Small intestine (tissue), 7 donors: Measurements from ENCODE around the gene GPRC5B. TPM values are rescaled to one million over a fixed set of nuclear protein-coding genes. Genes with fewer than 3 reads are reported as not detected.

Source experiments
- DNase-seq, 2 donors: peaks; one replicate each; pipeline versions ENCODE4 v3.0.0 to v3.0.0-alpha.2; 2013
- FAIRE-seq: peaks from 2 replicates; lab custom pipeline; 2012; peaks lifted over from hg19 to GRCh38; lab: Jason Lieb, UNC
- H3K27ac ChIP-seq, 3 donors: one replicate each; pipeline ENCODE4 v1.5.1; 2013; ENCODE audit warnings: low read length in 2 of 3, mild to moderate bottlenecking in 2 of 3, control low read depth in 1 of 3, inconsistent platforms in 1 of 3, low read depth in 1 of 3, moderate library complexity in 1 of 3
- H3K27me3 ChIP-seq, 3 donors: one replicate each; pipeline ENCODE4 v1.6.1; 2013; ENCODE audit warnings: low read length in 3 of 3, inconsistent platforms in 1 of 3; ENCODE audit not compliant: control insufficient read depth in 3 of 3, insufficient read depth in 3 of 3
- H3K36me3 ChIP-seq, 3 donors: one replicate each; pipeline ENCODE4 v1.6.1; 2013; ENCODE audit warnings: low read length in 3 of 3, inconsistent platforms in 1 of 3, low read depth in 1 of 3, mild to moderate bottlenecking in 1 of 3, moderate library complexity in 1 of 3; ENCODE audit not compliant: control insufficient read depth in 3 of 3, insufficient read depth in 2 of 3
- H3K4me1 ChIP-seq, 3 donors: one replicate each; pipeline ENCODE4 v1.6.1; 2013; ENCODE audit warnings: low read length in 2 of 3, inconsistent platforms in 1 of 3, low read depth in 1 of 3, mild to moderate bottlenecking in 1 of 3, moderate library complexity in 1 of 3; ENCODE audit not compliant: control insufficient read depth in 3 of 3, insufficient read depth in 2 of 3
- H3K4me3 ChIP-seq, 3 donors: one replicate each; pipeline ENCODE4 v1.5.1; 2013; ENCODE audit warnings: low read length in 3 of 3, control low read depth in 1 of 3, inconsistent platforms in 1 of 3, low read depth in 1 of 3, mild to moderate bottlenecking in 1 of 3, moderate library complexity in 1 of 3
- H3K9me3 ChIP-seq, 2 donors: one replicate each; pipeline ENCODE4 v1.6.1; 2013; ENCODE audit warnings: low read depth in 1 of 2, low read length in 1 of 2; ENCODE audit not compliant: control insufficient read depth in 2 of 2, insufficient read depth in 1 of 2
- WGBS, 3 donors: extraction: QIAGEN DNeasy Blood & Tissue Kit; methylation state at CpG; one replicate each; pipeline ENCODE4 v1.1.7; 2013; 5-methylcytosine and 5-hydroxymethylcytosine counted together
- polyA plus RNA-seq, 4 donors: library from polyadenylated mRNA; stranded (reverse) in 3 of 4; unstranded in 1 of 4; fragments of 200-250 nt in 3 of 4; fragments of 120-200 nt in 1 of 4; gene quantifications; one replicate each; pipeline versions ENCODE4 v1.2.1 to v1.2.3, GENCODE V29; 2013
- donor health status: healthy with polysubstance abuse.
- donor health status: control.
- donor health status: control.
- donor health status: Bipolar disorder and iron deficiency.
- donor health status: healthy.

GPRC5B gene
- polyA plus RNA-seq, 4 donors: 0.22 to 44.0 (median 9.2) TPM

DNA sequence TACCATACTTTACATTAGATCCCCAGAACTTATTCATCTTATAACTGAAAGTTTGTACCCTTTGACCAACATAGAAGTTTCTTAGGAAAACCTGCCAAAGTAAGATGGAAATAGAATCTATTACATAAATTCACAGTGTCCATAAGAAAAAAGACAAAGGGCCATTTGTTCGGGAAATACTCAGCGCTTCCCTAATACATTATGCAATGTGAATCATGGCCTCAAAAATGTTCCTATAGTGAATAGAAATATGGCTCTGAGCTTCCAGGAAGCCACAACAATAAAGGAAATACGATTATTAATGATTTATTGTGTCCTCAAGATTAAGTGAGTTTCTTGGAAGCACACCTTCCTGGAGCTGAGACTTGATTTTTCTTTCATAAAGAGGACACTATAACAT is 51.5 kb downstream of the GPRC5B start:
- H3K9me3 ChIP-seq: no peaks in the 10 kb centered on the region

DNA sequence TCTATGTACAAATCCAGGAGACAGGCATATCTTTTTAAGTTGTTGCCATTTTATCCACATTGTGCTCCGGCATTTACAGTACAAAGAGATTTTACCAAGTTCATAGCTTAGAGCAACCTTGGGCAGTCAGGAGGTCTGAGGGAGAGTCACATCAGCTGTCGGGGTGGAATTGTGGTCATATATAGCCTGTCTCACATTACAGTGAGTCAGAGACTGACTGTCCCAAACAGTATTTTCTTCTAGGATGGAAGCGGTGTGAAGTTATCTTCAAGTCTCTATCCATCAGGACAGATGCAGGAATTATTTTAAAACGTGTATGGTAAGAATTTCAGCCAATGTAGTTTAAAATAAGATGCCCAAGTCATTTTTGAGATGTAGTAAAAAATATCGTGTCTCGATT is 53.0 kb downstream of the GPRC5B start:
- peaks cover 0 to 3% (median 0%) of the 10 kb centered on the region in 3 donors for H3K36me3 ChIP-seq
- FAIRE-seq (no peak), DNase-seq (no peak)
- H3K27ac ChIP-seq: no peak overlapping the region
- H3K4me3 ChIP-seq: no peak overlapping the region
- H3K27me3 ChIP-seq: no peaks in the 10 kb centered on the region
- H3K4me1 ChIP-seq: peaks cover 0 to 6% (median 0%) of the 10 kb centered on the region in 3 donors
- no peaks in the 10 kb centered on the region for H3K9me3 ChIP-seq
- 83 to 89% (median 87%) methylated on average over 6 of the region's 6 CpGs for WGBS, 3 donors

More for the DNA sequence above, 51.5 kb downstream of the GPRC5B start:
- Histone ChIP-seq H3K36me3 (peaks cover 0 to 3% (median 0%) of the 10 kb centered on the region in 3 donors), H3K27me3 (no peaks in the 10 kb centered on the region), H3K4me3 (no peak overlapping the region), H3K27ac (no peak overlapping the region), H3K4me1 (peaks cover 0 to 6% (median 0%) of the 10 kb centered on the region in 3 donors)
- no peak for FAIRE-seq
- 65 to 75% (median 74%) methylated on average over 3 of the region's 3 CpGs for WGBS, 3 donors
- no peak for DNase-seq

DNA sequence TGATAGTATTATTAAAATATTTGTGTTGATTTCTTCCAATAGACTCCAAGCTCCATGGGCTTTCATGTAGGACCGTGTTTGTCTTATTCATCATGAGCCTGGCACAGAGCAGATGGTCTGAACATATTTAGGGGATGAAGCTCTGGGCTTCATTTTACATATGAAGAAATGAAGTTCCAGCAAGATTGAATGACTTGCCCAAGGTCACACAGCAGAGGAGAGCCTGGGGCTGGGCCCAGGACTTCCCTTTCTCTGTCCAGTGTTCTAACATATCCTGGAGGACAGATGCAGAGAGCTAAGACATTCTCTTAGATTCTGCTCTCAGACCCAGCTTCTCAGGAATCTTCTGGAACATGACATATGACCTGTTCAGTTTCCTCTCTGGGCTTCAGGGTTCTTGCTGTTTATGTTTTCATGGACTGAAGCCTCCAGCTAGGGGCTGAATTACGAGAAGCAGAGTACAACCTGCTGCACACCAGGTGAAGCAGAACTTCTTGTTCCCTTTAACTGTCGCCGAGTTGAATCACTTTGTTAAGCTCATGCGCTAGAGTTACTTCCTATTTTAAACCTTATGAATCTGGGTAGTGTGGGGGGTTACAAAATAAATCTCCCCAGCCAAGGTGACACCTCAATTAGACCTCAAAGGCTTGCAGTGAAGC is 53.6 kb downstream of the GPRC5B start:
- Histone ChIP-seq H3K27ac (no peak overlapping the region), H3K27me3 (no peaks in the 10 kb centered on the region), H3K4me3 (no peak overlapping the region), H3K9me3 (no peaks in the 10 kb centered on the region), H3K4me1 (peaks cover 0 to 6% (median 0%) of the 10 kb centered on the region in 3 donors), H3K36me3 (peaks cover 0 to 3% (median 0%) of the 10 kb centered on the region in 3 donors)
- 73 to 91% (median 77%) methylated on average over 5 of the region's 5 CpGs for WGBS, 3 donors
- FAIRE-seq (no peak), DNase-seq (no peak)

DNA sequence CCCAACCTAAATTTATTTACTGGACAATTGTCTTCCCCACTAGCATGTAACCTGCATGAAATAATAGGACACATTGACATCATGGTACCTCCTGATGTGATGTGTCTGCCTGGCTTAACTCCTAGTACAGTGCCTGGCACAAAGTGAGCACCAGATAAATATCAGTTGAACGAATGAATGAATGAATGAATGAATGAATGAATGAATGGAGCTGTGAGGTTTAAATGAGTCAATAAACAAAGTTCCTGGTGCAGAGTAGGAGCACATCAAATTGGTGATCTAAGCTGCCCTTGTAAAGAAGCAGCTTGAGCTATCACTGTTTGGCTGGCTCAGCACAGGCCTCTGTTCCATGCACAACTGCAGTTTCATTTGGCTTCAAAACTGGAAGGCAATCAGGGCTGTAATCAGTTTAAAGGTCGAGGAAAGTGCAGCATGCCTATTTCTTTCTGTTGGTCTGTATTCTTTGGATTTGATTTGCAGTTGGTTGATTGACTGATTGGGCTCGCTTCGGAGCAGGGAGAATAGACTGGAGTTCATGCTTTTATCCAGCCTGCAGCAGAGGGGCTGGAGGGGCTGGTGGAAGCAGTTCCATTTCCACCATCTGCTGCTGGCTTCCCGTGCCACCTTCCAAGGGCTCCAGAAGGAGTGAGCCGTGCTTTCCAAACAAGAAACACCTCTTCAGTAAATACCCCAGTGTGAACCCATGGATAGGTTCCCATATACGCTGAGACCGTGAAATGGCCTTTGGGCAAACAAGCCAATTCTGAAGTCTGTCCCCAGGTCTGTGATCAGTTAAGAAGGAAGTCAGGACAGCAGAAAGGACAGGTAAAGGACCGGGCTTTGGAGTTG is 54.6 kb downstream of the GPRC5B start:
- H3K4me3 ChIP-seq: no peak overlapping the region
- peaks cover 0 to 3% (median 0%) of the 10 kb centered on the region in 3 donors for H3K36me3 ChIP-seq
- 23 to 64% (median 39%) methylated on average over 9 of the region's 9 CpGs for WGBS, 3 donors
- no peaks in the 10 kb centered on the region for H3K9me3 ChIP-seq
- DNase-seq (peak; percentile 58 to 82), FAIRE-seq (no peak)
- H3K27ac ChIP-seq: peak overlapping the region in 1 of 3 donors; percentile 10
- H3K4me1 ChIP-seq: peaks cover 0 to 6% (median 0%) of the 10 kb centered on the region in 3 donors
- no peaks in the 10 kb centered on the region for H3K27me3 ChIP-seq

DNA sequence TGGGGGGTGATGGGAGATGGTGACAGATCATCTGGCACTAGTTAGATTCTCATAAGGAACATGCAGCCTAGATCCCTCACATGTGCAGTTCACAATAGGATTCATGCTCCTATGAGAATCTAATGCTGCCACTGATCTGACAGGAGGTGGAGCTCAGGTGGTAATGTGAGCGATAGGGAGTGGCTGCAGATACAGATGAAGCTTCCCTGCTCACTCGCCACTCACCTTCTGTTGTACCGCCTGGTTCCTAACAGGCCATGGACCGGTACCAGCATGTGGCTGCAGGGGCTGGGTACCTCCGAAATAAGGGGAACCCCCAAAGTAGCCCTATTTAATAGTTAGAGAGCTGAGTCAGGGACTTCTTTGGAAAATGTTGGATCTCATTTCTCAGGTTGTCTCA is 60.4 kb downstream of the GPRC5B start:
- H3K4me1 ChIP-seq: no peaks in the 10 kb centered on the region
- 93 to 97% (median 95%) methylated on average over 5 of the region's 5 CpGs for WGBS, 3 donors
- no peaks in the 10 kb centered on the region for H3K36me3 ChIP-seq
- no peak for DNase-seq
- no peak overlapping the region for H3K27ac ChIP-seq
- no peaks in the 10 kb centered on the region for H3K9me3 ChIP-seq
- no peak for FAIRE-seq
- no peak overlapping the region for H3K4me3 ChIP-seq
- H3K27me3 ChIP-seq: no peaks in the 10 kb centered on the region

DNA sequence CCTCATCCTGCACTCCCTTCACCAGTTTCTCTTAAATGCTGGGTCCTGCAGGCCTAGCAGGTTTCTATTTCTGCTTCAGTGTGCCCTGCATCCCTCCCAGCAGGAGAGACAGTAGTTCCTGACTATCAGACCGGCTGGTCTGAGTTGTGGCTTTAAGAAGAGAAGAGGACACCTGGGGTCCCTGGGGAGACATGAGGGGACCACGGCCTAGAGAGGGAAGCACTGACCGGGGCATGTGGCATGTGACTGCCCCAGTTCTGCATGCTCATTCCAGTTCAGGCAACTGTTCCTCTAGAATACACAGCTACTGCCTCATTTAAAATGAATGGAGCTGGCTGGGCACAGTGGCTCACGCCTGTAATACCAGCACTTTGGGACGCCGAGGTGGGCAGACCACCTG is 61.3 kb downstream of the GPRC5B start:
- FAIRE-seq (no peak), DNase-seq (no peak)
- WGBS, 3 donors: 91 to 96% (median 91%) methylated on average over 6 of the region's 6 CpGs

DNA sequence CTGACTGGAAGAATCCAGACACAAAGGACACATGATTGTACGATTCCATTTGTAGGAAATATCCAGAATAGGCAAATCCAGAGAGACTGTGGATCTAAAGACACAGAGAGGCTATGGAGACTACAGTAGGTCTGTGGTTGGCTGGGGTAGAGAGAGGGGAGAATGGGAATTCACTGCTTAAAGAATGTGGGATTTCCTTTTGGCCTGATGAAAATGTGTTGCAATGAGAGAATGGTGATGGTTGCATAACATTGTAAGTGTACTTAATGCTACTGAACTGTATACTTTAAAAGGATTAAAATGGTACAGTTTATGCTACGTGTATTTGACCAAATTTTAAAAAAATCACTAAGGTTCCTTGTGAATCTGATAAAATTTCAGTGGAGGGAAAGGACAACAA is 62.1 kb downstream of the GPRC5B start:
- no peak overlapping the region for H3K27ac ChIP-seq
- no peaks in the 10 kb centered on the region for H3K27me3 ChIP-seq
- H3K36me3 ChIP-seq: no peaks in the 10 kb centered on the region
- DNase-seq (no peak), FAIRE-seq (no peak)
- no peak overlapping the region for H3K4me3 ChIP-seq
- H3K4me1 ChIP-seq: peaks cover 0 to 4% (median 2%) of the 10 kb centered on the region in 3 donors
- H3K9me3 ChIP-seq: no peaks in the 10 kb centered on the region
- 83 to 90% (median 84%) methylated on average over 2 of the region's 2 CpGs for WGBS, 3 donors

More for the DNA sequence above, 61.3 kb downstream of the GPRC5B start:
- H3K27me3 ChIP-seq: no peaks in the 10 kb centered on the region
- H3K9me3 ChIP-seq: no peaks in the 10 kb centered on the region
- no peaks in the 10 kb centered on the region for H3K36me3 ChIP-seq
- no peak overlapping the region for H3K27ac ChIP-seq
- no peaks in the 10 kb centered on the region for H3K4me1 ChIP-seq
- no peak overlapping the region for H3K4me3 ChIP-seq

DNA sequence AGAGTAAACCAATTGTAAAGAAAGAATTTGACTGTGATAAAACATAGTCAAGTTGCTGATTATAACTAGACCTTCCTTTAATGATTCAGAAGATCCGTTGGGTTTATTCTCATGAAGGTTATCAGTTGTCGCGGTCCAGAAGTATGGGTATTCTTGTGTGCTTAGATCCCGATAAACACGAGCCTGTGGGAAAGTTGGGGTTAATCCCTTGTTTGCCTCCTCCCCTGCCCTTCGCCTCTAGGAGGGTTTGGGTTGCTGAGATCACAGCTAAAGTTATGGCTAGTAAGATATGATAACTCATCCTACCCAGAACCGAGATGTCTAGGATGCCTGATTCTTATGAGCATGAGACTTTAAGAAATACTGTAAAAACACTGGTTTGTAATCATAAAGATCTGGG is 66.8 kb downstream of the GPRC5B start:
- H3K4me1 ChIP-seq: peaks cover 0 to 4% (median 2%) of the 10 kb centered on the region in 3 donors
- DNase-seq (peak in 1 of 2 donors; percentile 12), FAIRE-seq (no peak)
- no peak overlapping the region for H3K4me3 ChIP-seq
- H3K27me3 ChIP-seq: no peaks in the 10 kb centered on the region
- H3K9me3 ChIP-seq: peaks cover 0 to under 1% of the 10 kb centered on the region in 2 donors
- no peaks in the 10 kb centered on the region for H3K36me3 ChIP-seq
- WGBS, 3 donors: 20 to 69% (median 44%) methylated on average over 7 of the region's 7 CpGs
- no peak overlapping the region for H3K27ac ChIP-seq
